Sigmoid colon (tissue), 7 donors: ENCODE data around the gene SLC22A6. TPM values are rescaled to one million over a fixed set of nuclear protein-coding genes. Genes with fewer than 3 reads are reported as not detected.
A peak's percentile ranks its signal among the peaks of the same experiment; 100 is the strongest.

Experiments used
- DNase-seq: peaks from one replicate; pipeline ENCODE4 v3.0.0-alpha.2; 2019
- H3K27ac ChIP-seq, 4 donors: fragments of 200-600 bp; sonication (generic); one replicate each; pipeline ENCODE4 v1.5.1; 2016 to 2019; ENCODE audit warnings: mild to moderate bottlenecking in 1 of 4
- H3K27me3 ChIP-seq, 3 donors: fragments of 200-600 bp; sonication (generic); one replicate each; pipeline ENCODE4 v1.5.1; 2019; ENCODE audit warnings: mild to moderate bottlenecking in 1 of 3
- H3K36me3 ChIP-seq, 4 donors: fragments of 200-600 bp; sonication (generic); one replicate each; pipeline ENCODE4 v1.5.1; 2016 to 2019
- H3K4me1 ChIP-seq, 4 donors: fragments of 200-600 bp; sonication (generic); one replicate each; pipeline ENCODE4 v1.5.1; 2017 to 2019
- H3K4me3 ChIP-seq, 4 donors: fragments of 200-600 bp; sonication (generic); one replicate each; pipeline ENCODE4 v1.5.1; 2017 to 2019; ENCODE audit warnings: mild to moderate bottlenecking in 2 of 4, moderate library complexity in 1 of 4
- H3K9me3 ChIP-seq, 4 donors: fragments of 200-600 bp in 3 of 4; sonication (generic) in 3 of 4; one replicate each; pipeline versions ENCODE4 v1.5.1 to v1.6.1; 2013 to 2019
- EP300 ChIP-seq, 4 donors: sonication (generic); formaldehyde crosslinking; IDR thresholded peaks; one replicate each; pipeline ENCODE4 v1.6.1; 2017; ENCODE audit warnings: antibody characterized with exemption in 4 of 4
- POLR2A ChIP-seq, 2 donors: fragments of 450-650 bp; IDR thresholded peaks; one replicate each; pipeline ENCODE4 v1.6.1; 2016; ENCODE audit warnings: antibody characterized with exemption in 2 of 2, mild to moderate bottlenecking in 2 of 2, moderate library complexity in 2 of 2
- POLR2AphosphoS5 ChIP-seq, 4 donors: sonication (generic); formaldehyde crosslinking; IDR thresholded peaks; one replicate each; pipeline ENCODE4 v1.6.1; 2017; ENCODE audit warnings: antibody characterized with exemption in 4 of 4
- WGBS, 2 donors: extraction: QIAGEN DNeasy Blood & Tissue Kit; methylation state at CpG; one replicate each; pipeline ENCODE4 v1.1.7; 2013; 5-methylcytosine and 5-hydroxymethylcytosine counted together
- intact Hi-C: fragments of 100-400 bp; cut with DNase I; formaldehyde crosslinking; loops from one replicate; pipeline ENCODE4 v1.15.1; 2023
- polyA plus RNA-seq, 3 donors: library from polyadenylated mRNA; stranded (reverse); fragments of 200-250 nt; gene quantifications; one replicate each; pipeline ENCODE4 v1.2.3, GENCODE V29; 2013
- small RNA-seq, 3 donors: library from RNA; depleted of rRNA; stranded (forward); fragments of <200 nt; gene quantifications; one replicate each; pipeline ENCODE3, GENCODE V24; 2016
- total RNA-seq, 4 donors: library from RNA; depleted of rRNA; stranded (reverse); fragments of >200 nt; gene quantifications; one replicate each; pipeline ENCODE4 v1.1.0, GENCODE V29; 2016
- TF ChIP-seq, protein P1 (sequence below), 4 experiments: fragments of 450-650 bp in 3 of 4; fragments of 200-600 bp in 1 of 4; IDR thresholded peaks; one replicate each; pipeline ENCODE4 v1.5.1; 2016 to 2019; ENCODE audit warnings: antibody characterized with exemption in 4 of 4, mild to moderate bottlenecking in 3 of 4, moderate library complexity in 2 of 4
- donor health status: healthy with polysubstance abuse.
- donor health status: Bipolar disorder and iron deficiency.
- donor health status: healthy.

Gene SLC22A6
- total and polyA plus RNA-seq, 7 donors: not detected

DNA sequence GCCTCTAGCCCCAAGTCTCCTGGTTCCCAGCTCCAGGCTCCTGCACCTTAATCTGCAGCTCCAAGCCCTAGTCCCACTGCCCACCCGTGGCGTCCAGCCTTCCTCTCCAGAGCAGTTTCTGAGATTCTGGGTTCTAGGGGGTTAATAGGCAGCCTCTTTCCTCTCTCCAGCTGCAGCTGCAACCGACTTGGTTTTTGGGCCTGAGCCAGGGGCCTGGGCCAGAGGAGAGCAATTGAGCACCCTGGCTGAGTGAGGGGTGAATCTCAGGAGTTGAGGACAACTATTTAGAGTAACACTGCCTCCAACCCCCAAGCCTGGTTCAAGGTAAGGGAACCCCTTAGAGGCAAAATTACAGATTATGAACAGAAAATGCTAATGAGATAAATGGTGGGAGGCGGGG lies 54.6 kb downstream of the SLC22A6 start:
- TF ChIP-seq POLR2A (IDR thresholded peaks at IDR 0.05): no peak
- TF ChIP-seq POLR2AphosphoS5 (IDR thresholded peaks at IDR 0.05): no peak
- TF ChIP-seq, protein P1, sequence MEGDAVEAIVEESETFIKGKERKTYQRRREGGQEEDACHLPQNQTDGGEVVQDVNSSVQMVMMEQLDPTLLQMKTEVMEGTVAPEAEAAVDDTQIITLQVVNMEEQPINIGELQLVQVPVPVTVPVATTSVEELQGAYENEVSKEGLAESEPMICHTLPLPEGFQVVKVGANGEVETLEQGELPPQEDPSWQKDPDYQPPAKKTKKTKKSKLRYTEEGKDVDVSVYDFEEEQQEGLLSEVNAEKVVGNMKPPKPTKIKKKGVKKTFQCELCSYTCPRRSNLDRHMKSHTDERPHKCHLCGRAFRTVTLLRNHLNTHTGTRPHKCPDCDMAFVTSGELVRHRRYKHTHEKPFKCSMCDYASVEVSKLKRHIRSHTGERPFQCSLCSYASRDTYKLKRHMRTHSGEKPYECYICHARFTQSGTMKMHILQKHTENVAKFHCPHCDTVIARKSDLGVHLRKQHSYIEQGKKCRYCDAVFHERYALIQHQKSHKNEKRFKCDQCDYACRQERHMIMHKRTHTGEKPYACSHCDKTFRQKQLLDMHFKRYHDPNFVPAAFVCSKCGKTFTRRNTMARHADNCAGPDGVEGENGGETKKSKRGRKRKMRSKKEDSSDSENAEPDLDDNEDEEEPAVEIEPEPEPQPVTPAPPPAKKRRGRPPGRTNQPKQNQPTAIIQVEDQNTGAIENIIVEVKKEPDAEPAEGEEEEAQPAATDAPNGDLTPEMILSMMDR (IDR thresholded peaks at IDR 0.05): no peak
- no peak for TF ChIP-seq EP300 (IDR thresholded peaks at IDR 0.05)
- H3K27me3 ChIP-seq: peaks cover 23 to 25% (median 24%) of the 10 kb centered on the region in 3 donors
- no peak for DNase-seq
- 49 to 59% methylated on average over 4 of the region's 4 CpGs for WGBS, 2 donors
- intact Hi-C loops: no loop called here
- no peaks in the 10 kb centered on the region for H3K36me3 ChIP-seq
- H3K9me3 ChIP-seq: no peaks in the 10 kb centered on the region
- H3K4me1 ChIP-seq: peaks cover 0 to 18% (median 15%) of the 10 kb centered on the region in 4 donors
- no peak overlapping the region for H3K27ac ChIP-seq
- H3K4me3 ChIP-seq: no peak overlapping the region

DNA sequence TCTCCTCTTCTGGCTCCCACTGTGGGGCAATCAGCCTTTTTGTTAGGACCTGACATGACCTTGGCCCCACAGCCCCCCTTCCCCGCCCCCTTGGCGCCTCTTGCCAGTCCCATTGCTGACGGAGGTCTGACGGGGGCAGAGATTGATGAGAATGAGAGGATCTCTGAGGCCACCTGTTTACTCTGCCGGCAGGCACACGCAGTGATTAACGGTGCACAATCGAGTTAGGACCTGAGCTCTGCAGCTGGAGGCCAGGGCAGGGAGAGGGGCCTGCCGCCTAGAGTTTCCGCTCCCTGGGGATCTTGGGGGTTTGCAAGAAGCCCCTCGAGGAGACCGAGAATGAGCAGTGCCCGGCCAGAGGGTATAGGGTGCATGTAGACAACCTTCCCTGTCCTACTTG lies 56.8 kb downstream of the SLC22A6 start:
- Histone ChIP-seq H3K27ac (no peak overlapping the region), H3K4me3 (no peak overlapping the region), H3K4me1 (peaks cover 0 to 30% (median 28%) of the 10 kb centered on the region in 4 donors), H3K27me3 (peaks cover 36 to 45% (median 44%) of the 10 kb centered on the region in 3 donors), H3K9me3 (no peaks in the 10 kb centered on the region), H3K36me3 (no peaks in the 10 kb centered on the region)
- intact Hi-C loops: no loop called here
- no peak for TF ChIP-seq EP300 (IDR thresholded peaks at IDR 0.05)
- TF ChIP-seq POLR2AphosphoS5 (IDR thresholded peaks at IDR 0.05): no peak
- no peak for DNase-seq
- 30 to 39% methylated on average over 13 of the region's 13 CpGs for WGBS, 2 donors

DNA sequence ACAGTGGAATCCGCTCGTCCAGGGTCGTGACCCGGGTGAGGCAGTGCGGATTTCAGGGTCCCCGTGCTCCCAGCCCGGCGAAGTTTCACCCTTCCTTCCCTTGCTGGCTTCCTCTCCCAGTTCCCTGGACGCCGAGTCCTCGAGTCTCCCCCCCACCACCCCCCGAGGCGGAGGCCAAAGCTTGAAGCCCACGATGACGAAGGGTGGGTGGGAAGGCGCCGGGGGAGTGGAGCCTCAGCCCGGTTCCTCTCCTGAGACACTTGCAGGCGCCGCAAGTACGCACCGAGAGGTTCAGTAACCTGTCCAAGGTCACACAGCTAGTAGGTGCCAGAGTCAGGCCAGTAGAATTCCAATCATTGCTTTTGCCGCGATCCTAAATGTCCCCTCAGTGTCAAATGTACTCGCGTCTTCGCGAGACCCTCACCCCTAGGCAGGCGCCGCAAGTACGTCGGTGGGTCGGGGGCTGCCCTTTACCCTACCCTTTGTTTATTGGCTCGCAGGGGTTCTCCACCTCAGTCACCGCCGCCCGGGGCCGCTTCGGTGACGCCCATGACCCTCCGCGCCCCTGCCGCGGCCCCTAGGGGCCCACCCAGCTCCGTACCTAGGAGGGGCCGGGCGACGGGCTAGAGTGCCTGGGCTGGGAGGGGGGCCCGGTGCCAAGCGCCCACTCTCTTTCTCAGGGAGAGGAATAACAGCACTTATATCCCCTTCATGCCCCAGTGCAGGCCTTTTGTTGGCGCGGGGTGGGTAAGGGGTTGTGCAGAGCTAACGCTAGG lies 57.9 kb downstream of the SLC22A6 start:
- H3K4me1 ChIP-seq: peaks cover 0 to 34% (median 30%) of the 10 kb centered on the region in 4 donors
- H3K9me3 ChIP-seq: no peaks in the 10 kb centered on the region
- TF ChIP-seq POLR2AphosphoS5 (IDR thresholded peaks at IDR 0.05) (no peak), POLR2A (IDR thresholded peaks at IDR 0.05) (no peak), EP300 (IDR thresholded peaks at IDR 0.05) (no peak)
- TF ChIP-seq, protein P1 (IDR thresholded peaks at IDR 0.05): no peak
- no peaks in the 10 kb centered on the region for H3K36me3 ChIP-seq
- H3K4me3 ChIP-seq: peak overlapping the region in 2 of 4 donors; percentile 41
- intact Hi-C loops: no loop called here
- DNase-seq: no peak
- H3K27me3 ChIP-seq: peaks cover 46 to 57% (median 55%) of the 10 kb centered on the region in 3 donors
- 13 to 14% methylated on average over 53 of the region's 53 CpGs for WGBS, 2 donors
- H3K27ac ChIP-seq: no peak overlapping the region

Small RNA genes lying within 50 kb of the gene (small RNA-seq; reads per million reads assigned to genes)
- 0 reads per million in 3 donors for gene RN7SL259P

Other genes starting within 250 kb of the SLC22A6 start
- gene ZBTB3, start 230.8 kb downstream of the SLC22A6 start, total RNA-seq: 10 to 100 TPM in 1 of 4 donors, 1 to 10 TPM in 3; 6.6 to 12.1 (median 7.7) TPM
- 1 to 10 TPM; 1.2 to 5.0 (median 1.8) TPM for gene ZBTB3, start 230.8 kb downstream of the SLC22A6 start, polyA plus RNA-seq
- 10 to 100 TPM; 42.7 to 59.5 (median 53.6) TPM for gene POLR2G, start 223.4 kb downstream of the SLC22A6 start, total RNA-seq
- gene POLR2G, start 223.4 kb downstream of the SLC22A6 start, polyA plus RNA-seq: 100 to 1,000 TPM in 1 of 3 donors, 10 to 100 TPM in 2; 73.5 to 111 (median 95.5) TPM
- gene TAF6L, start 213.6 kb downstream of the SLC22A6 start, total RNA-seq: 10 to 100 TPM; 13.2 to 20.1 (median 16.7) TPM
- gene TAF6L, start 213.6 kb downstream of the SLC22A6 start, polyA plus RNA-seq: 10 to 100 TPM in 1 of 3 donors, 1 to 10 TPM in 2; 3.0 to 20.7 (median 9.0) TPM
- gene TMEM179B, start 197.6 kb downstream of the SLC22A6 start, total RNA-seq: 10 to 100 TPM; 38.2 to 49.6 (median 43.0) TPM
- gene TMEM179B, start 197.6 kb downstream of the SLC22A6 start, polyA plus RNA-seq: 10 to 100 TPM; 27.0 to 63.9 (median 38.4) TPM
- 10 to 100 TPM; 16.0 to 27.1 (median 24.1) TPM for gene TMEM223, start 193.0 kb downstream of the SLC22A6 start, total RNA-seq
- gene TMEM223, start 193.0 kb downstream of the SLC22A6 start, polyA plus RNA-seq: 10 to 100 TPM in 2 of 3 donors, 1 to 10 TPM in 1; 9.0 to 30.9 (median 15.5) TPM
- gene NXF1, start 179.5 kb downstream of the SLC22A6 start, total RNA-seq: 10 to 100 TPM; 33.2 to 68.1 (median 43.0) TPM
- gene NXF1, start 179.5 kb downstream of the SLC22A6 start, polyA plus RNA-seq: 10 to 100 TPM; 20.3 to 63.3 (median 22.8) TPM
- gene STX5, start 152.9 kb downstream of the SLC22A6 start, total RNA-seq: 10 to 100 TPM; 27.1 to 37.8 (median 31.2) TPM
- 10 to 100 TPM; 27.8 to 31.2 (median 28.9) TPM for gene STX5, start 152.9 kb downstream of the SLC22A6 start, polyA plus RNA-seq
- 1 to 10 TPM in 1 of 4 donors, not detected in 3; 2.1 TPM for gene TEX54, start 152.1 kb downstream of the SLC22A6 start, total RNA-seq
- gene TEX54, start 152.1 kb downstream of the SLC22A6 start, polyA plus RNA-seq: not detected
- gene WDR74, start 145.4 kb downstream of the SLC22A6 start, total RNA-seq: 10 to 100 TPM; 22.8 to 39.7 (median 34.7) TPM
- 10 to 100 TPM; 11.6 to 47.6 (median 24.0) TPM for gene WDR74, start 145.4 kb downstream of the SLC22A6 start, polyA plus RNA-seq
- 10 to 100 TPM; 44.0 to 70.4 (median 50.4) TPM for gene SLC3A2, start 104.1 kb downstream of the SLC22A6 start, total RNA-seq
- 100 to 1,000 TPM in 1 of 3 donors, 10 to 100 TPM in 2; 16.8 to 128 (median 39.1) TPM for gene SLC3A2, start 104.1 kb downstream of the SLC22A6 start, polyA plus RNA-seq
- under 1 TPM; 0.16 to 0.55 (median 0.38) TPM for gene CHRM1, start 63.6 kb downstream of the SLC22A6 start, total RNA-seq
- under 1 TPM in 1 of 3 donors, not detected in 2; 0.60 TPM for gene CHRM1, start 63.6 kb downstream of the SLC22A6 start, polyA plus RNA-seq
- gene SLC22A8, start 30.9 kb upstream of the SLC22A6 start, total RNA-seq: not detected
- gene SLC22A8, start 30.9 kb upstream of the SLC22A6 start, polyA plus RNA-seq: not detected
- not detected for gene SLC22A24, start 159.3 kb upstream of the SLC22A6 start, total RNA-seq
- gene SLC22A24, start 159.3 kb upstream of the SLC22A6 start, polyA plus RNA-seq: not detected